ENCODE measurements around the gene SOCS4. TPM values are rescaled to one million over a fixed set of nuclear protein-coding genes. Genes with fewer than 3 reads are reported as not detected.

The SOCS4 gene
- total RNA-seq, 4 donors from 2014 or later: 29.7 to 43.2 (median 36.3) TPM

GRCh38 chr14:55053018-55053417, 26.0 kb downstream of the SOCS4 start:
- Histone ChIP-seq H3K36me3 (peaks cover 0 to 17% (median 5%) of the 10 kb centered on the region in 4 donors), H3K4me3 (peak overlapping the region; percentile 94 to 98 (median 97)), H3K9me3 (no peaks in the 10 kb centered on the region), H3K27ac (replicated peaks in 1 of 4) (peak overlapping the region; percentile 100), H3K27me3 (no peaks in the 10 kb centered on the region), H3K4me1 (peaks cover 32 to 58% (median 52%) of the 10 kb centered on the region in 4 donors)
- WGBS: 52% methylated on average over 6 of the region's 6 CpGs
- intact Hi-C loops (cut with DNase I): no loop called here
- DNase-seq (ENCODE audit: extremely low spot score): no peak
- no peak for TF ChIP-seq CTCF (IDR thresholded peaks at IDR 0.05)
- no peak for TF ChIP-seq POLR2A (IDR thresholded peaks at IDR 0.05; ENCODE audit: low read depth)
- no peak for TF ChIP-seq POLR2AphosphoS5 (IDR thresholded peaks at IDR 0.05)
- no peak for TF ChIP-seq EP300 (IDR thresholded peaks at IDR 0.05)

GRCh38 chr14:55053500-55053899, 26.5 kb downstream of the SOCS4 start:
- WGBS: 86% methylated on average over 7 of the region's 7 CpGs
- H3K4me1 ChIP-seq: peaks cover 32 to 62% (median 54%) of the 10 kb centered on the region in 4 donors
- H3K27me3 ChIP-seq: no peaks in the 10 kb centered on the region
- peak overlapping the region in 2 of 4 donors; percentile 100 for H3K27ac ChIP-seq (replicated peaks in 1 of 4)
- TF ChIP-seq EP300 (IDR thresholded peaks at IDR 0.05): no peak
- no peak for TF ChIP-seq POLR2A (IDR thresholded peaks at IDR 0.05; ENCODE audit: low read depth)
- no peak for TF ChIP-seq POLR2AphosphoS5 (IDR thresholded peaks at IDR 0.05)
- no peak for TF ChIP-seq CTCF (IDR thresholded peaks at IDR 0.05)
- peaks cover 0 to 21% (median 5%) of the 10 kb centered on the region in 4 donors for H3K36me3 ChIP-seq
- H3K4me3 ChIP-seq: no peak overlapping the region
- intact Hi-C loops (cut with DNase I): no loop called here
- H3K9me3 ChIP-seq: no peaks in the 10 kb centered on the region
- no peak for DNase-seq (ENCODE audit: extremely low spot score)

GRCh38 chr14:55054098-55054497, 27.1 kb downstream of the SOCS4 start:
- Histone ChIP-seq H3K4me3 (no peak overlapping the region), H3K4me1 (peaks cover 32 to 66% (median 56%) of the 10 kb centered on the region in 4 donors), H3K9me3 (no peaks in the 10 kb centered on the region), H3K27ac (replicated peaks in 1 of 4) (no peak overlapping the region), H3K27me3 (no peaks in the 10 kb centered on the region), H3K36me3 (peaks cover 0 to 21% (median 5%) of the 10 kb centered on the region in 4 donors)
- intact Hi-C loops (cut with DNase I): no loop called here
- WGBS: 96% methylated on average over 13 of the region's 13 CpGs
- TF ChIP-seq EP300 (IDR thresholded peaks at IDR 0.05) (no peak), CTCF (IDR thresholded peaks at IDR 0.05) (no peak), POLR2AphosphoS5 (IDR thresholded peaks at IDR 0.05) (no peak), POLR2A (IDR thresholded peaks at IDR 0.05; ENCODE audit: low read depth) (no peak)
- DNase-seq (ENCODE audit: extremely low spot score): no peak

GRCh38 chr14:55057919-55058318, 30.9 kb downstream of the SOCS4 start:
- peaks cover 34 to 85% (median 72%) of the 10 kb centered on the region in 4 donors for H3K4me1 ChIP-seq
- H3K27ac ChIP-seq (replicated peaks in 1 of 4): no peak overlapping the region
- H3K4me3 ChIP-seq: no peak overlapping the region
- H3K27me3 ChIP-seq: no peaks in the 10 kb centered on the region
- no peak for DNase-seq (ENCODE audit: extremely low spot score)
- 76% methylated on average over 5 of the region's 5 CpGs for WGBS
- intact Hi-C loops (cut with DNase I): no loop called here
- peaks cover 1 to 26% (median 10%) of the 10 kb centered on the region in 4 donors for H3K36me3 ChIP-seq
- H3K9me3 ChIP-seq: no peaks in the 10 kb centered on the region
- no peak for TF ChIP-seq POLR2AphosphoS5 (IDR thresholded peaks at IDR 0.05)
- no peak for TF ChIP-seq CTCF (IDR thresholded peaks at IDR 0.05)
- no peak for TF ChIP-seq EP300 (IDR thresholded peaks at IDR 0.05)
- TF ChIP-seq POLR2A (IDR thresholded peaks at IDR 0.05; ENCODE audit: low read depth): no peak

GRCh38 chr14:55059333-55059732, 32.3 kb downstream of the SOCS4 start:
- TF ChIP-seq POLR2A (IDR thresholded peaks at IDR 0.05; ENCODE audit: low read depth) (no peak), POLR2AphosphoS5 (IDR thresholded peaks at IDR 0.05) (no peak), EP300 (IDR thresholded peaks at IDR 0.05) (no peak), CTCF (IDR thresholded peaks at IDR 0.05) (no peak)
- Histone ChIP-seq H3K27me3 (no peaks in the 10 kb centered on the region), H3K9me3 (no peaks in the 10 kb centered on the region), H3K4me1 (peaks cover 27 to 85% (median 72%) of the 10 kb centered on the region in 4 donors), H3K27ac (replicated peaks in 1 of 4) (no peak overlapping the region), H3K36me3 (peaks cover 12 to 30% (median 19%) of the 10 kb centered on the region in 4 donors), H3K4me3 (no peak overlapping the region)
- DNase-seq (ENCODE audit: extremely low spot score): no peak
- intact Hi-C loops (cut with DNase I): no loop called here
- 96% methylated on average over 5 of the region's 5 CpGs for WGBS
